HG03064 (cell line): ENCODE measurements around the gene SPESP1.
"Not testable (repeated sequence)": the region's sequence is repeated elsewhere in the genome, so short reads cannot be mapped to it uniquely, and the experiment has no call there.

Experiments used
- ATAC-seq: cut with Tn5 transposase; IDR thresholded peaks from one replicate; pipeline ENCODE4 v1.9.1; 2021; ENCODE audit warnings: low read depth; ENCODE audit not compliant: unreplicated experiment

Gene SPESP1

GRCh38 chr15:68958597-68958996 is 28.3 kb downstream of the SPESP1 start:
- ATAC-seq, result no peak

- no peak for ATAC-seq
These were observed 32.1 kb downstream of the SPESP1 start for GRCh38 chr15:68962465-68962864.

DNA sequence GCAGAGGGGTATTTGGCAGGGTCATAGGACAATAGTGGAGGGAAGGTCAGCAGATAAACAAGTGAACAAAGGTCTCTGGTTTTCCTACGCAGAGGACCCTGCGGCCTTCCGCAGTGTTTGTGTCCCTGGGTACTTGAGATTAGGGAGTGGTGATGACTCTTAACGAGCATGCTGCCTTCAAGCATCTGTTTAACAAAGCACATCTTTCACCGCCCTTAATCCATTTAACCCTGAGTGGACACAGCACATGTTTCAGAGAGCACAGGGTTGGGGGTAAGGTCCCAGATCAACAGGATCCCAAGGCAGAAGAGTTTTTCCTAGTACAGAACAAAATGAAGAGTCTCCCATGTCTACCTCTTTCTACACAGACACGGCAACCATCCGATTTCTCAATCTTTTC is 33.4 kb downstream of the SPESP1 start:
- ATAC-seq, result not testable (repeated sequence)

GRCh38 chr15:68966996-68967395 is 36.7 kb downstream of the SPESP1 start:
- no peak for ATAC-seq

- ATAC-seq, result no peak
These were observed 37.6 kb downstream of the SPESP1 start for GRCh38 chr15:68967948-68968347.

- ATAC-seq, result no peak
These were observed 39.0 kb downstream of the SPESP1 start for GRCh38 chr15:68969298-68969697.

DNA sequence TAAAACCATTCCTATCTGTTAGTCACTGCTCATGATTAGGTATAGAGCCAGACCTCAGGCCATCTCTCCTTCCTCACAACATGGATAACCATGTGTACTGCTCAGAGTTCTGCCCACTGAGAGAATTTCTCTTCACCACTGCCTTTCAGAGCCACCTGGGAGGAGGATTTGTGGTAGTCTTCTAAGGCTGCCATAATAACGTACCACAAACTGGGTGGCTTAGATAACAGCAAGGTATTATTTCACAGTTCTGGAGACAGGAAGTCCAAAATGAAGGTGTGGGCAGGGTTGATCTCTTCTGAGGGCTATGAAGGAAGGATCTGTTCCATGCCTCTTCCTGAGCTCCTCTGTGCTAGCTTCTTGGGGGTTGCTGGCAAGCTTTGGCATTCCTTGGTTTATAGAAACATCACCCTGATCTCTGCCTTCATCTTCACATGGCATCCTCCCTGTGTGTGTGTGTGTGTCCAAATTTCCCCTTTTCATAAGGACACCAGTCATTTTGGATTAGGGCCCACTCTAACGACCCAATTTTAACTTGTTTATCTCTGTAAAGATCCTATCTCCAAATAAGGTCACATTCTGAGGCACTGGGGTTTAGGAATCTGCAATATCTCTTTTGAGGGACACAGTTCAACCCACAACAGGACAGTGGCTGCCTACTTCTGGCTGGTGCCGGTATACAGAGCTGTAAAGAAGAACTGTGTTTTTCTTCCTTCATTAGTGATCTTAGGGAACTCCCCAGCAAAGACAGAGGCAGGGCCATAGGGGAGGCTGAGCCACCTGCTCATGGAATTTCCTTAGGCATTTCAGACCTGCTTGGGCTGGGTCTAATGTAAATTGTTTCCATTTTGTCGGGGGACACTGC is 42.1 kb downstream of the SPESP1 start:
- no peak for ATAC-seq

DNA sequence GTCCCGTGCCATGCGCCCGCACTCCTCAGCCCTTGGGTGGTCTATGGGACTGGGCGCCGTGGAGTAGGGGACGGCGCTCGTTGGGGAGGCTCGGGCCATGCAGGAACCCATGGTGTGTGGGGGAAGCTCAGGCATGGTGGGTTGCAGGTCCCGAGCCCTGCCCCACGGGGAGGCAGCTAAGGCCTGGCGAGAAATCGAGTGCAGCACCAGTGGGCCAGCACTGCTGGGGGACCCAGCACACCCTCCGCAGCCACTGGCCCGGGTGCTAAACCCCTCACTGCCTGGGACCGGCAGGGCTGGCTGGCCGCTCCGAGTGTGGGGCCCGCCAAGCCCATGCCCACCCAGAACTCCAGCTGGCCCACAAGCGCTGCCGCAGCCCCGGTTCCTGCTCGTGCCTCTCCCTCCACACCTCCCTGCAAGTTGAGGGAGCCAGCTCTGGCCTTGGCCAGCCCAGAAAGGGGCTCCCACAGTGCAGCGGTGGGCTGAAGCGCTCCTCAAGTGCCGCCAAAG is 45.4 kb downstream of the SPESP1 start:
- not testable (repeated sequence) for ATAC-seq

GRCh38 chr15:68977426-68977825 is 47.1 kb downstream of the SPESP1 start:
- ATAC-seq, result not testable (repeated sequence)

GRCh38 chr15:68979006-68979405 is 48.7 kb downstream of the SPESP1 start:
- ATAC-seq, result no peak

GRCh38 chr15:68979816-68980215 is 49.5 kb downstream of the SPESP1 start:
- ATAC-seq, result no peak

DNA sequence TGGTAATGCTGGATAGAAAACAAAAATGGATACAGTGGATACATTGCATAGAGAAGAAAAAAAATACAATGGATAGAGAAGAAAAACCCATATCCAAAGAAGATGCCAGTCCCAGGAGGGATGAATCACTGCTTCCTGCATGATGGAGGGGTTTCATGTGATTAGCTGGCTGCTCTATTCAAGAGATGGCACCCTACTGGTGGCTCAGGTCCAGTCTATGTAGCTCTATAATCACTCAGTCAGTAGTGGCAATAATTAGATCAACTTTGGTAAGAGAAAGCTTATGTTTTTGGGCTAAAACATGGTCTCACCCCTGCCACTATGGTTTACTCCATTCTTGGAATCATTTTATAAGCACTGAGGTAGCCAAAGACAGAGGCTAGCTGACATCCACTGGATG is 50.5 kb downstream of the SPESP1 start:
- ATAC-seq, result no peak

DNA sequence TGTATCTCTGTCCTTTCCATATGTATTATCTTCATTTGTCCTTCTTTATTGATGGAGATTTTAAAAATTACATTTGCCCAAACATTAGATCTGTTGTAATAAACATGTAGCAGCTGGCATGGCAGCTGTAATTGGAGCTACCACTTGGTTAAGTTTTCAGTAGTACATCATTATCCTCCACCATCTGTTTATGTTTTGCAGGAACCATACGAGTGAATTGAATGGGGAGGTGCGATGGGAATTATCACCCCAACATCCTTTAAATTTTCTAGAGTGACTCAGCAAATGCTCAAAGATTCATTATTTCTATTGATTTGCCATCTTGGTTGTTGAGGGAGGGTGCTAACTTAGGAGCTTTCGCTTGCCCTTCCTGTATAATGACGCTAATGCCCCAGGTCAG is 51.6 kb downstream of the SPESP1 start:
- no peak for ATAC-seq

DNA sequence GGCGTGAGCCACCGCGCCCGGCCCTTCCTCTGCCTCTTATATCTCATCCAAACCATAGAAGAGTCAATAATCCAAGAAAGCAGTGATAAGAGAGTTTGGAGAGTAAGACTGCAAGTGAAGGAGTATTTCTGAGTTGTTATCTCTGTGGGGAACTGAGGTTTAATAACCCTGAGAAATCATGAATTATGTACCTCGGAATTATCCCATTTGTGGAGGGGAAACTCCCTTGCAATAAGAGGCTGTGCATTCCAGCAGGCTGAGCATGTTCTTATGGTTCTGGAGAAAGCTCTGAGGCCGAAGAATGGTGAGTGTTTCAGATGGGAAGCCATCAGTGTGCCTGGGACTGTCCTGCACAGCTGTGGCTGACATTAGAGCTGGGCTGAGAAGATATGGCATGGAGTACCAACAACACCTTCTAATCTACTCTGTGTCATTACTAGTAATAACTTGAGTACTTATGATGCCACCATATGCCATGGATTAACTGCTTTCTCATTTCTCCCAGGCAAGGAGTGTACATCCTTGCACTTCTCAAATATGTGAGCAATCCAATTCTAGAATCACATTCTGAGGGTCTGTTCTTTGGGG is 52.7 kb downstream of the SPESP1 start:
- no peak for ATAC-seq

DNA sequence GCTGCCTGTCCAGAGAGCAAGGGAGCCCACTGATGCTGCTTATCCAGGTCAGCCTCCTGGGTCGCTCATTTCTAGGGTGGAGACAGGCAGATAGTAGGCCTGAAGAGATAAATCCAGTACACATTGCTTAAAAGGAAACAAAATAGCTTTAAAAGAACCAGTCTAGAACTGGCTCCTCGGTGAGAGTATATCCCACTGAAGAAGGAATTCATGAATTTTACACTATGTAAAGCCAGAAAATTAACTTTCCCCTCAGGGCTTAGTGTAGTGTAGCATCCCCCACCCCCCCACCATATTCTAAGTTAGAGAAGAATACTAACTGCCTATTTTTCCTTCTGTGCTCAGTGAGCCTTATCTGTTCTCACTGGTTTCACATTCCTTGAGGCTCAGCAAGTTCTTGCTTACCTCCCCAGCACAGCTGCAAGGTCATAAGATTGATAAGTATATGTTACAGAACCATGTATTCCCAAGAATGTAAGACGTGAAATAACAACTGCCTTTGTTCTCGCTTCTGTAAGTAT is 53.7 kb downstream of the SPESP1 start:
- ATAC-seq, result no peak

- ATAC-seq, result no peak
These were observed 54.3 kb downstream of the SPESP1 start for GRCh38 chr15:68984586-68984985.

- ATAC-seq, result no peak
These were observed 55.1 kb downstream of the SPESP1 start for GRCh38 chr15:68985361-68985891.

DNA sequence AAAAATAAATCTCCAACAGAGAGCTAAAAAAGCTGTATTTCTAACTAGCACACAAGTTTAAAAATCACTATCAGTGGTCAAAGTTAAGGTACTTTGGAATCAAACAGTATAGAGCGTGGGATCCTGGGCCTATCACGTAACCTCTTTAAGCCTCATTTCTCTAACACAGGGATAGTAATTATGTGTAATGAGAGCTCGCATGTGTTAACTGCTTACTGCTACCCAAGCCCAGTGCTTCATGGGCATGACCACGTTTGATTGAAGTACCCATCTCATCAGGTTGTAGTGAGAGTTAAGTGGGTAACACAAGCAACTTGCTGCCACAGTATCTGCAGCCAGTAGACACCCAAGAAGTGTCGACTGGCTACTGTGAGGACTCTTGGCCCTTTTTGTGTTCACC is 56.0 kb downstream of the SPESP1 start:
- no peak for ATAC-seq

- ATAC-seq, result no peak
These were observed 56.8 kb downstream of the SPESP1 start for GRCh38 chr15:68987120-68987519.

DNA sequence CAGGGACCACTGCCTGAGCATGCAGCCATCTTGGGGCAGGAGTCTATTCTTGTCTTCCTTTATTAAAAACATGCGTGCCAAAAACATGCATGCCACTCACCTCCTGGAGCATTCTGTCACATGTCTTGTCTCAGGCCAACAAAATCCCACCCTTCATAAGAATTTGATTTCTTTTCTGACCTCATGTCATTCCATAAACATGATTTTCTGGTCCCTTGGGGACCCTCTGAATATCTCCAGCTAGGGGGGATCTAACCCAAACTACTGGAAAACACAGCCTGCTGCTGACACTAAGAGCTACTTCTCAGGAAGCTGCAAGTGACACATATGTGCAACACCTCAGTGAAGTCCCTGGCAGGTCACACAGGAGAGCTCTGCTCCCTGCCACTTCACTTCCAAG is 57.4 kb downstream of the SPESP1 start:
- ATAC-seq, result no peak

DNA sequence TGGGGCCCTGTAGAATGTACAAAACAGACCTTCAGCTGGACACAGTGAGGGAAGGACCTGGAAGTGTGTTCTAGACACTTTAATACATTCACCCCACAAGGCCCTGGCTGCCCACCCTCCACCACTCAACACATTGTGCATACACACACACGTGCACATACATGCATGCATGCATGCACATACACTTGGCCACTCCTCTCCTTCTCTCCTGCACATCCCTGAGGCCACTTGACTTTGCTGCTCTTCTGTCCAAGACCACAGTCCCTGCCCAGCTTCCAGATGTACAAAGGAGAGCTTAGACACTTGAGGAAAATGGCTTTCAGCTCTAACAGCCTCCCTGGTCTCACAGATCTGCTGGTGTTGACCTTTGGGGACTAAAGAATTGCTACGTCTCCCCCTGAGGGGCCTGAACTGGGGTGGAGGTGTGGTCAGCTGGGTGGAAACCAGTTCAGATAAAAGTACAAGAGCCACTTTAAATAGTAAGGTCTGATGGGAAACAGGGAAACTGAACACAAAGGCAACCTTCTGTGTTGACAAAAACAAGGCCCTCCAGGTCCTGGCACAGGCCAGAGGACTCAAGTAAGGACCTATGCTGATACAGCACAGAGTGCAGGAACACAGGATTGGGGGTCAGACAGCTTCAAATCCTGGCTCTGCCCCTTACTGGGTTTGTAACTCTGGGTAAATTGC is 59.4 kb downstream of the SPESP1 start:
- ATAC-seq, result no peak
